Smooth muscle cell of the pulmonary artery (primary cell): ENCODE data around the gene UTP14C. TPM values are rescaled to one million over a fixed set of nuclear protein-coding genes. Genes with fewer than 3 reads are reported as not detected.

ENCODE experiments used
- total RNA-seq: library from RNA; depleted of rRNA; stranded (reverse); fragments of >200 nt; gene quantifications from 2 replicates; pipeline ENCODE4 v1.2.3, GENCODE V29; 2014

UTP14C gene, protein sequence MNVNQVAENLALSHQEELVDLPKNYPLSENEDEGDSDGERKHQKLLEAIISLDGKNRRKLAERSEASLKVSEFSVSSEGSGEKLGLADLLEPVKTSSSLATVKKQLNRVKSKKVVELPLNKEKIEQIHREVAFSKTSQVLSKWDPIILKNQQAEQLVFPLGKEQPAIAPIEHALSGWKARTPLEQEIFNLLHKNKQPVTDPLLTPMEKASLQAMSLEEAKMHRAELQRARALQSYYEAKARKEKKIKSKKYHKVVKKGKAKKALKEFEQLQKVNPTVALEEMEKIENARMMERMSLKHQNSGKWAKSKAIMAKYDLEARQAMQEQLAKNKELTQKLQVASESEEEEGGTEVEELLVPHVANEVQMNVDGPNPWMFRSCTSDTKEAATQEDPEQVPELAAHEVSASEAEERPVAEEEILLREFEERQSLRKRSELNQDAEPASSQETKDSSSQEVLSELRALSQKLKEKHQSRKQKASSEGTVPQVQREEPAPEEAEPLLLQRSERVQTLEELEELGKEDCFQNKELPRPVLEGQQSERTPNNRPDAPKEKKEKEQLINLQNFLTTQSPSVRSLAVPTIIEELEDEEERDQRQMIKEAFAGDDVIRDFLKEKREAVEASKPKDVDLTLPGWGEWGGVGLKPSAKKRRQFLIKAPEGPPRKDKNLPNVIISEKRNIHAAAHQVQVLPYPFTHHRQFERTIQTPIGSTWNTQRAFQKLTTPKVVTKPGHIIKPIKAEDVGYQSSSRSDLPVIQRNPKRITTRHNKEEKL
- total RNA-seq = 18.6 and 23.7 TPM in 2 replicates

DNA sequence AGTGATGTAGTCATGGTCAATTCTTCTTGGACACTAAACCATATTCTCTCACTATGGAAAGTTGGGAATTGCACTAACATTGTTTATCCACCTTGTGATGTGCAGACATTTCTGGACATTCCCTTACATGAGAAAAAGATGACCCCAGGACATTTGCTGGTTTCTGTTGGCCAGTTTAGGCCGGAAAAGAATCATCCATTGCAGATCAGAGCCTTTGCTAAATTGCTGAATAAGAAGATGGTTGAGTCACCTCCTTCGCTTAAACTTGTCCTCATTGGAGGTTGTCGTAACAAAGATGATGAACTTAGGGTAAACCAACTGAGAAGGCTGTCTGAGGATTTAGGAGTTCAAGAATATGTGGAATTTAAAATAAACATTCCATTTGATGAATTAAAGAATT, at the start of gene UTP14C:
Gene UTP14C (plus strand): TSS at position 211 of the 400 bp plus-strand sequence. CDS start 4,114 bp downstream, outside the sequence.

DNA sequence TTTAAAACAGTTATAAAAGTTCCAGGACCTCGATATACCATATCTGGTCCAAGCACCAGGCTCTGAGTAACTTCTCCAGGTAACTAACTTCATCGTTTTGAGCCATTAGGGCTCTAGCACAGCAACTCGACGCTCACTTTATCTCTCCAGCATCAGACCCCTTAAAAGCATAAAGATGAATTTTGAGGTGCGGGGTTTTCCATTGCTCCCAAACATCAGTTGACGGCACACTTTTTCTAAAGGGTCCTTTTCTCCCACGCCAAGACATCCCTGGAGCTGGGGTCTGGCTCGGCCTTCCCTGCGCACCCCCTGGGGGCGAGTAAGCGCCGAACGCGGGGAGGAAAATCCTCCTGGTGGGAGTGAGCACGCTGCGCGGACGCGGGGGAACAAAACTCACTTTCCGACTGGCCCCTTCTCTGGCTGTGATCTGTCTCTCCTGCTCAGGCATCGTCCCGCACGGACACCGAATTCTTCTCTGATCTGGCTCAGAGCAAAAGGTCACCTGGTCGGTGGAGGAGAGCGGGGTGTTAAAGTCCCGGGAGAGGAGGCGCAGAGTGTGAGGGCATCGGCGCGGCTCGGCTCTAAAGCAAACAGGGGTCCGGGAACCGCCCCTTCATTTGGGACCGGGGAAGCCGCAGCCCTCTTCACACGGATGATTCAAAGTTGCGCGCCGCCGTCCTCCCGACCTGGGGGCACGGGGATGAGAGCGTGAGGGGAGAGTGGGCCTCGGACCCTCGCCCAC, 13.4 kb upstream of the UTP14C start, which contains the start of gene ATP7B:
Gene ATP7B (minus strand): TSS at position 561 of the 742 bp plus-strand sequence. CDS start 113 bp downstream, at position 448.

DNA sequence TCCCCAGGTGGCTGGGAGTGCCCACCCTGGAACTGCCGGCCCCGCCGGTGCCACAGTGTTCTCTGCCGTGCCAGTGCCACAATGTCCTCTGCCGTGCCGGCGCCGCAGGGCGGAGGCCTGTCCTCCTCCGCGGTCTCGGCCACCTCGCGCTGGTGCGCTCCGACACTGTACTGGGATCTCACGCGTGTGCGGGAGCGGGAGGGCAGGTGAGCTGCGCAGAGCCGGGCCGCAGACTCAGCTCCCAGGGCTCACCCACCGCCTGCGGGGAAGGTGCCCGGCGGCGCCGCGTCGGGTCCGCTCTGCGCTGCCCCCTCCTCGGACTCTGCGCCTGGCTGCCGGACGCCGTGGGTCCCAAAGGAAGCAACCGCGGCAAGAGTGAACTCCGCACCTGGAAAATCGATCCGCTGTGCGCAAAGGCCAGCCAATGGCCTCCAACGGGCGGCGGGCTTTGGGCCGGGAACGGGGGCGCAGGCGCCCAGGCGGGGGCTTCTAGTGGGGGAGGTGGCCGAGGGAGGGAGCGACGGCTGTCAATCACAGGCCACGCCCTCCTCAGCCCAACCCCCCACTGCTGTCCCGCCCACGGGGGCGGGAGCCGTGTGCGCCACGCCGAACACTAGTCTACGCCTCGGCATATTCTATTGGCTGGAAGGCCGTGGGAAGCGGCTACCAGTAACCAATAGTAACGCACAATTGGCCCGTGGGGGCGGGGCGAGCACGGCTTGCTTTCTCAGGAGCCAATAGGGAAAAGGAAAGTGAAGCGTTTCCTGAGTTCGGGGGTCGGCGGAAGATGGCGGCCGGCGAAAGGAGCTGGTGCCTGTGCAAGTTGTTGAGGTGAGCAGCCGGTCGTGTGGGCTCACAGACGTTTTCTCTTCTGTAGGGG, 12.6 kb upstream of the UTP14C start, which contains the start of gene ALG11:
Gene ALG11 (plus strand): TSS at position 767 of the 880 bp plus-strand sequence. CDS start 21 bp downstream, at position 788.

Other genes with a start within 250 kb of the UTP14C start
- 3.5 and 6.1 TPM in 2 replicates for gene DHRS12, start 220.5 kb upstream of the UTP14C start, total RNA-seq
- not detected in 2 replicates for gene TMEM272, start 179.5 kb upstream of the UTP14C start, total RNA-seq
- not detected in 2 replicates for gene CCDC70, start 162.7 kb upstream of the UTP14C start, total RNA-seq
- 2.7 and 3.5 TPM in 2 replicates for gene ATP7B, start 13.2 kb upstream of the UTP14C start, total RNA-seq
- 21.4 and 26.6 TPM in 2 replicates for gene ALG11, start 12.3 kb upstream of the UTP14C start, total RNA-seq
- gene NEK5, start 104.4 kb downstream of the UTP14C start, total RNA-seq = 0.26 and 0.79 TPM in 2 replicates
- 4.7 and 5.1 TPM in 2 replicates for gene NEK3, start 134.9 kb downstream of the UTP14C start, total RNA-seq